Activated B cell treated with CpG ODN at 0.5 μM for 24 hours (primary cell): ENCODE measurements around the gene KBTBD12. TPM values are rescaled to one million over a fixed set of nuclear protein-coding genes. Genes with fewer than 3 reads are reported as not detected.

Source experiments
- ATAC-seq: fragments of 200-7000 bp; cut with Tn5 transposase; one replicate; pipeline ENCODE4 v1.10.0; 2021; ENCODE audit warnings: low read depth, mild to moderate bottlenecking, moderate library complexity
- CTCF ChIA-PET: fragments of 350-600 bp; sonication (Branson Sonifier 250); formaldehyde crosslinking; loops from one replicate; lab custom pipeline; 2021; ENCODE audit warnings: antibody characterized with exemption; lab: Charles Lee
- POLR2A ChIA-PET: fragments of 350-600 bp; sonication (Branson Sonifier 250); formaldehyde crosslinking; loops from one replicate; lab custom pipeline; 2021; ENCODE audit warnings: antibody characterized with exemption; lab: Charles Lee
- DNase-seq: peaks from one replicate; pipeline ENCODE4 v3.0.0; 2022
- H3K27ac Mint-ChIP-seq: one replicate; pipeline ENCODE4 v1.8.0; 2020; ENCODE audit warnings: mixed read lengths
- H3K27me3 Mint-ChIP-seq: one replicate; pipeline ENCODE4 v1.8.0; 2021; ENCODE audit warnings: mixed read lengths
- H3K36me3 Mint-ChIP-seq: one replicate; pipeline ENCODE4 v1.8.0; 2021; ENCODE audit warnings: low read depth, mixed read lengths
- H3K4me1 Mint-ChIP-seq: one replicate; pipeline ENCODE4 v1.8.0; 2021; ENCODE audit warnings: mixed read lengths
- H3K4me3 Mint-ChIP-seq: one replicate; pipeline ENCODE4 v1.8.0; 2020; ENCODE audit warnings: mild to moderate bottlenecking, mixed read lengths
- H3K9me3 Mint-ChIP-seq: one replicate; pipeline ENCODE4 v1.8.0; 2020; ENCODE audit warnings: mixed read lengths
- CTCF ChIP-seq: fragments of 200-600 bp; IDR thresholded peaks from one replicate; pipeline ENCODE4 v1.8.0; 2022; ENCODE audit warnings: antibody characterized with exemption, mild to moderate bottlenecking
- intact Hi-C: fragments of 100-400 bp; cut with micrococcal nuclease; formaldehyde crosslinking; loops from one replicate; pipeline ENCODE4 v1.15.1; 2024
- total RNA-seq: library from RNA; stranded (reverse); gene quantifications from 2 replicates; pipeline ENCODE4 v1.2.3, GENCODE V29; 2022

The KBTBD12 gene
- total RNA-seq, 1 donor from 2014 or later, result 0.16 TPM

GRCh38 chr3:127992127-127992526 is 77.1 kb downstream of the KBTBD12 start:
- intact Hi-C loops, result no loop called here
- Mint-ChIP-seq H3K9me3 (no peaks in the 10 kb centered on the region), H3K4me3 (no peak overlapping the region), H3K27ac (no peak overlapping the region), H3K36me3 (no peaks in the 10 kb centered on the region), H3K4me1 (no peaks in the 10 kb centered on the region), H3K27me3 (peaks cover under 1% of the 10 kb centered on the region)
- TF ChIP-seq CTCF, result no peak
- ATAC-seq (no peak), DNase-seq (no peak)
- CTCF ChIA-PET, result no interaction called here
- POLR2A ChIA-PET, result no interaction called here

GRCh38 chr3:127994011-127994410 is 79.0 kb downstream of the KBTBD12 start:
- H3K4me3 Mint-ChIP-seq, result no peak overlapping the region
- intact Hi-C loops, result no loop called here
- no peak for TF ChIP-seq CTCF
- no peak for DNase-seq
- no peaks in the 10 kb centered on the region for H3K4me1 Mint-ChIP-seq
- ChIA-PET CTCF (interaction anchor here (0.9 kb wide), 1 partner anchor 419 kb away, joined by 3 read pairs; no protein-coding TSS in a partner anchor), POLR2A (no interaction called here)
- ATAC-seq, result no peak
- H3K27ac Mint-ChIP-seq, result no peak overlapping the region
- H3K9me3 Mint-ChIP-seq, result no peaks in the 10 kb centered on the region
- H3K27me3 Mint-ChIP-seq, result peaks cover 8% of the 10 kb centered on the region
- no peaks in the 10 kb centered on the region for H3K36me3 Mint-ChIP-seq

GRCh38 chr3:127997016-127997415 is 82.0 kb downstream of the KBTBD12 start:
- H3K4me3 Mint-ChIP-seq, result no peak overlapping the region
- no peak overlapping the region for H3K27ac Mint-ChIP-seq
- H3K36me3 Mint-ChIP-seq, result no peaks in the 10 kb centered on the region
- no peaks in the 10 kb centered on the region for H3K9me3 Mint-ChIP-seq
- ChIA-PET CTCF (no interaction called here), POLR2A (no interaction called here)
- H3K27me3 Mint-ChIP-seq, result peaks cover 8% of the 10 kb centered on the region
- H3K4me1 Mint-ChIP-seq, result no peaks in the 10 kb centered on the region
- no peak for DNase-seq
- intact Hi-C loops, result no loop called here
- ATAC-seq, result no peak
- no peak for TF ChIP-seq CTCF

- intact Hi-C loops, result no loop called here
- peaks cover 8% of the 10 kb centered on the region for H3K27me3 Mint-ChIP-seq
- H3K27ac Mint-ChIP-seq, result no peak overlapping the region
- ChIA-PET POLR2A (no interaction called here), CTCF (no interaction called here)
- H3K4me1 Mint-ChIP-seq, result no peaks in the 10 kb centered on the region
- no peak for ATAC-seq
- TF ChIP-seq CTCF, result no peak
- no peaks in the 10 kb centered on the region for H3K9me3 Mint-ChIP-seq
- H3K36me3 Mint-ChIP-seq, result no peaks in the 10 kb centered on the region
- no peak overlapping the region for H3K4me3 Mint-ChIP-seq
- DNase-seq, result no peak
Measured at GRCh38 chr3:127997961-127998360, 82.9 kb downstream of the KBTBD12 start.

- Mint-ChIP-seq H3K36me3 (no peaks in the 10 kb centered on the region), H3K27me3 (peaks cover 8% of the 10 kb centered on the region), H3K4me3 (no peak overlapping the region), H3K9me3 (no peaks in the 10 kb centered on the region), H3K27ac (no peak overlapping the region), H3K4me1 (no peaks in the 10 kb centered on the region)
- intact Hi-C loops, result no loop called here
- CTCF ChIA-PET, result no interaction called here
- POLR2A ChIA-PET, result no interaction called here
- DNase-seq (no peak), ATAC-seq (no peak)
- no peak for TF ChIP-seq CTCF
Measured at GRCh38 chr3:127998596-127998995, 83.6 kb downstream of the KBTBD12 start.
